ENCODE measurements around the gene DLK1.
A peak's percentile ranks its signal among the peaks of the same experiment; 100 is the strongest.

The DLK1 gene

DNA sequence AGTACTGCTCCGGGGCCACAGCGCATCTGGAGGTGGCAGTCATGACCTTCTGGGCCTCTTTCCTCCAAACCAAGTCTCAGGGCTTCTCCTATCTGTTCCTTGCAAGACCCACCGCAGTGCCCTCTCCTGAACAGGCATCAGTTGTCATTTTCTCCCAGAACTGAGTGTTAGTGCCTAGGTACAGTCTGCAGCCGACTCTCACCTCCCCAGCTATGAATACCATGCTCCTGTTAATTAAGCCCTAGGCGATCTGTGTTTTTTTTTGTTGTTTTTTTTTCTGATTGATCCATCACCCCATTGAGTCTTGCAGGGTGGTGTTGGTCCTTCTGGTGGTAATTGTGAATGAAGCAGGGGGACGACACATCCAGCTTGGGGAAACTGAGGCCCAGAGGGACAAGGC, 47.5 kb upstream of the DLK1 start:
- Histone ChIP-seq H3K36me3 (ENCODE audit: control insufficient read depth in 1 of 2, insufficient read depth in 2 of 2, low read depth in 1 of 2, low read length in 2 of 2) (no peaks in the 10 kb centered on the region), H3K23ac (ENCODE audit: low read length in 2 of 2) (no peak overlapping the region), H3K18ac (ENCODE audit: low read depth in 1 of 2, low read length in 2 of 2) (peak overlapping the region; percentile 94 to 99), H2AK5ac (ENCODE audit: low read length, severe bottlenecking) (peak overlapping the region; percentile 93), H2AFZ (ENCODE audit: low read depth, low read length) (no peak overlapping the region), H4K91ac (ENCODE audit: low read length) (peak overlapping the region; percentile 77), H3K14ac (ENCODE audit: low read length in 2 of 2) (peak overlapping the region in 1 of 2 experiments; percentile 30), H2BK120ac (ENCODE audit: low read depth, low read length) (peak overlapping the region; percentile 95), H3K27ac (ENCODE audit: low read length, poor library complexity, severe bottlenecking) (peak overlapping the region; percentile 86), H2BK15ac (ENCODE audit: low read depth, poor library complexity, severe bottlenecking) (no peak overlapping the region), H4K8ac (ENCODE audit: low read length) (peak overlapping the region; percentile 95), H3K9ac (ENCODE audit: low read length) (peak overlapping the region; percentile 35), H3K4ac (ENCODE audit: low read depth in 1 of 2, low read length in 2 of 2) (peak overlapping the region; percentile 79 to 88), H3K27me3 (ENCODE audit: control insufficient read depth in 1 of 2, insufficient read depth in 1 of 2, low read length in 2 of 2) (peaks cover 0 to 14% of the 10 kb centered on the region in 2 experiments), H3K4me3 (ENCODE audit: insufficient read depth in 1 of 2, low read depth in 1 of 2, low read length in 2 of 2) (no peak overlapping the region), H3K9me3 (ENCODE audit: control insufficient read depth, low read length) (no peaks in the 10 kb centered on the region), H3K79me1 (replicated peaks; ENCODE audit: low read length, poor library complexity, severe bottlenecking) (no peaks in the 10 kb centered on the region), H2BK5ac (ENCODE audit: low read depth, low read length, poor library complexity, severe bottlenecking) (peak overlapping the region; percentile 45), H2BK12ac (ENCODE audit: low read length in 2 of 2) (peak overlapping the region; percentile 90 to 92), H3K4me1 (ENCODE audit: control insufficient read depth, insufficient read depth, low read depth, low read length) (peaks cover 52% of the 10 kb centered on the region), H3K4me2 (ENCODE audit: low read length, poor library complexity, severe bottlenecking) (no peak overlapping the region)
- DNase-seq = no peak
- over 99% methylated on average over 5 of the region's 6 CpGs for WGBS

DNA sequence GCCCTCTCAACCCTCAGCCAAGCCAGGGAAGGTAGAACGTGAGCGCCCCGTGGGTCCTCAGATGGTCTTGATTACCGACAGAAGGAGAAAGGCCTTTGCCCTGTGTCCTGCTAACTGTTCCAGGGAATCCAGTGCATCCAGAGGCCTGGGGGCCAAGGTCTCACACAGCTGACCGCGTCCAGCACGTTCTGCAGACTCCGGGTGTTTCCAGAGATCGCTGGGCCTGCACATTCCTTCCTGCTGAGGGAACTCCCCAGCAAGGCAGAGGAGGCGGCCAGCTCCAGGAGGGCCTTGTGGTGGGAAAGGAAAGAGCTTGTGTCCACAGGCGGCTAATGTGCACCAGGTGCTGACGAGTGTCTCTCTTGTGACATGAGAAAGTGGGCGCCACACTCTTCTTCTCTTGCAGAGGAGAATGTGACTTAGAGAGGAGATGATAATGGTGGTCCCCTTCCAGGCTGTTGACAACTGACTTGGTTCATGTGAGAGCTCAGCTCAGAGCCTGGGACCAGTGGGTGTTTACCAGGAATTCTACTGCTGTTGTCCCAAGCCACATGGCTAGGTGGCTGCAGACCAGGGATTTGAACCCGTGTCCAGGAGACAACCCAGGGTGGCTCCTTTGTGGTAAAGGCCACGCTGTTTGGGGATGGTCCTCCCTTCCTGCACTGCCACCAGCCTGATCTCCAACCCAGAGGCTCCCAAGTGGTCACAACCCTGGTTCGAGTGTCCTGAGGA, 46.8 kb upstream of the DLK1 start:
- H3K9me3 ChIP-seq (ENCODE audit: control insufficient read depth, low read length) = no peaks in the 10 kb centered on the region
- peak overlapping the region; percentile 66 for H2BK15ac ChIP-seq (ENCODE audit: low read depth, poor library complexity, severe bottlenecking)
- H2AFZ ChIP-seq (ENCODE audit: low read depth, low read length) = no peak overlapping the region
- DNase-seq = peak; percentile 97
- peak overlapping the region in 1 of 2 experiments; percentile 10 for H3K23ac ChIP-seq (ENCODE audit: low read length in 2 of 2)
- peak overlapping the region; percentile 64 to 97 for H2BK12ac ChIP-seq (ENCODE audit: low read length in 2 of 2)
- peak overlapping the region; percentile 71 to 88 for H3K4ac ChIP-seq (ENCODE audit: low read depth in 1 of 2, low read length in 2 of 2)
- peak overlapping the region; percentile 90 for H3K27ac ChIP-seq (ENCODE audit: low read length, poor library complexity, severe bottlenecking)
- no peak overlapping the region for H3K4me2 ChIP-seq (ENCODE audit: low read length, poor library complexity, severe bottlenecking)
- WGBS = 53% methylated on average over 16 of the region's 16 CpGs
- peak overlapping the region; percentile 39 for H3K9ac ChIP-seq (ENCODE audit: low read length)
- H3K14ac ChIP-seq (ENCODE audit: low read length in 2 of 2) = peak overlapping the region in 1 of 2 experiments; percentile 59
- peaks cover 51% of the 10 kb centered on the region for H3K4me1 ChIP-seq (ENCODE audit: control insufficient read depth, insufficient read depth, low read depth, low read length)
- peak overlapping the region; percentile 91 to 94 for H3K18ac ChIP-seq (ENCODE audit: low read depth in 1 of 2, low read length in 2 of 2)
- H4K91ac ChIP-seq (ENCODE audit: low read length) = peak overlapping the region; percentile 98
- H4K8ac ChIP-seq (ENCODE audit: low read length) = peak overlapping the region; percentile 97
- peaks cover 0 to 9% of the 10 kb centered on the region in 2 experiments for H3K27me3 ChIP-seq (ENCODE audit: control insufficient read depth in 1 of 2, insufficient read depth in 1 of 2, low read length in 2 of 2)
- peak overlapping the region; percentile 60 for H2BK5ac ChIP-seq (ENCODE audit: low read depth, low read length, poor library complexity, severe bottlenecking)
- H2AK5ac ChIP-seq (ENCODE audit: low read length, severe bottlenecking) = peak overlapping the region; percentile 100
- peak overlapping the region; percentile 99 for H2BK120ac ChIP-seq (ENCODE audit: low read depth, low read length)
- H3K36me3 ChIP-seq (ENCODE audit: control insufficient read depth in 1 of 2, insufficient read depth in 2 of 2, low read depth in 1 of 2, low read length in 2 of 2) = no peaks in the 10 kb centered on the region
- H3K4me3 ChIP-seq (ENCODE audit: insufficient read depth in 1 of 2, low read depth in 1 of 2, low read length in 2 of 2) = no peak overlapping the region
- H3K79me1 ChIP-seq (replicated peaks; ENCODE audit: low read length, poor library complexity, severe bottlenecking) = no peaks in the 10 kb centered on the region

DNA sequence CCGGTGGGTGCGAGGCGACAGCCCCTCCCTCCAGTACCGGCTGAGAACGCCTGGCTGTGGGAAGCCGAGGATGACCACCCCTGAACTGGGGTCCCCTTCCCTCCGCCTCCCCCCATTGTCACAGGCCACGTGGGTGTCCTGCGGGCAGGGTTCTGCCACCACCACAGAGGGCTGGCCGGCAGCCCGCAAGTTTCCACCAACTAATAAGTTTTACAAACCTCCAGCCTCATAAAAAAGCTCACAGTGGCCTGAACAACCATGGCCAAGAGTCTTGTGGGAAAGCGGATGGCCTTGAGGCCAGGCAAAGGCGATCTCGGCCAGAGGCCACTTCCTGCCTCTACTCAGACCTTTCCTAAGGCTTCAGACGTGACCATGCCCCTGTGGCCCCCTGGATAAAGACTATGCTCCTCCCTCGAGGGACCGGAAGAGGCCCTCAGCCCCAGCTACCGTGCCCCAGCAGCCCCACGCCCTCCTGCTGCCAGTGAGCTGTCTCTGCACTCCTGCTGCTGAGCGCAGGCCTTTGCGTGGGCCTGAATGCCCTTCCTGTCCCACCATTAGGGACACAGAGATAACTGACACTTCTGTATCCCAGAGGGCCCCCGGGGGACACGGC, 46.1 kb upstream of the DLK1 start:
- peak overlapping the region; percentile 29 for H2AFZ ChIP-seq (ENCODE audit: low read depth, low read length)
- no peak overlapping the region for H3K23ac ChIP-seq (ENCODE audit: low read length in 2 of 2)
- peak overlapping the region; percentile 70 for H2BK15ac ChIP-seq (ENCODE audit: low read depth, poor library complexity, severe bottlenecking)
- peak overlapping the region; percentile 100 for H2AK5ac ChIP-seq (ENCODE audit: low read length, severe bottlenecking)
- H3K4me1 ChIP-seq (ENCODE audit: control insufficient read depth, insufficient read depth, low read depth, low read length) = peaks cover 46% of the 10 kb centered on the region
- H3K27me3 ChIP-seq (ENCODE audit: control insufficient read depth in 1 of 2, insufficient read depth in 1 of 2, low read length in 2 of 2) = peaks cover 0 to 4% of the 10 kb centered on the region in 2 experiments
- no peak overlapping the region for H3K4me3 ChIP-seq (ENCODE audit: insufficient read depth in 1 of 2, low read depth in 1 of 2, low read length in 2 of 2)
- peak overlapping the region in 1 of 2 experiments; percentile 68 for H3K14ac ChIP-seq (ENCODE audit: low read length in 2 of 2)
- peak; percentile 35 for DNase-seq
- H3K4me2 ChIP-seq (ENCODE audit: low read length, poor library complexity, severe bottlenecking) = no peak overlapping the region
- H2BK5ac ChIP-seq (ENCODE audit: low read depth, low read length, poor library complexity, severe bottlenecking) = peak overlapping the region; percentile 60
- H4K91ac ChIP-seq (ENCODE audit: low read length) = peak overlapping the region; percentile 98
- peak overlapping the region; percentile 91 to 94 for H3K18ac ChIP-seq (ENCODE audit: low read depth in 1 of 2, low read length in 2 of 2)
- H3K9ac ChIP-seq (ENCODE audit: low read length) = peak overlapping the region; percentile 39
- peak overlapping the region; percentile 97 for H4K8ac ChIP-seq (ENCODE audit: low read length)
- no peaks in the 10 kb centered on the region for H3K36me3 ChIP-seq (ENCODE audit: control insufficient read depth in 1 of 2, insufficient read depth in 2 of 2, low read depth in 1 of 2, low read length in 2 of 2)
- H3K27ac ChIP-seq (ENCODE audit: low read length, poor library complexity, severe bottlenecking) = peak overlapping the region; percentile 90
- H2BK12ac ChIP-seq (ENCODE audit: low read length in 2 of 2) = peak overlapping the region; percentile 64 to 97
- peak overlapping the region; percentile 99 for H2BK120ac ChIP-seq (ENCODE audit: low read depth, low read length)
- WGBS = 62% methylated on average over 23 of the region's 23 CpGs
- H3K4ac ChIP-seq (ENCODE audit: low read depth in 1 of 2, low read length in 2 of 2) = peak overlapping the region; percentile 27 to 71
- H3K9me3 ChIP-seq (ENCODE audit: control insufficient read depth, low read length) = no peaks in the 10 kb centered on the region
- no peaks in the 10 kb centered on the region for H3K79me1 ChIP-seq (replicated peaks; ENCODE audit: low read length, poor library complexity, severe bottlenecking)

DNA sequence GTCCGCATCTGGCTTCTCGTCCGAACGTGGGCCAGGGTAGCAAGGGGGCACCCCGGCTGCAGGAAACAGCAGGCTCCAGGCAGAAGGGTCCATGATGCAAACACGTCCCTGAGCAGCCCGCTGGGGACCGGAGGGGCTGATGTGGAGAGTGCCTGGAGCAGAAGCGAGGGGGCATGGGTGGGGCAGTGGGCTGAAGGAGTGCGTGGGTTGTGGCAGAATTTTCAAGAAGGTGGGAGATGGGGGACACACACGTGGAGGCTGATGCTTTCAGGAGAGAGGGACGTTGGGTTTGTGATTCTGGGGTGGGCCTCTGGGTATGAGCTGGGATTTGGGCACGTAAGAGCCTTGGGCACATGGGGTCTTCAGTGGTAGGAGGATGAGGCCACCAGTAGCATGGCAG, 45.6 kb upstream of the DLK1 start:
- Histone ChIP-seq H3K9ac (ENCODE audit: low read length) (no peak overlapping the region), H3K18ac (ENCODE audit: low read depth in 1 of 2, low read length in 2 of 2) (peak overlapping the region; percentile 91 to 94), H3K27ac (ENCODE audit: low read length, poor library complexity, severe bottlenecking) (no peak overlapping the region), H2BK12ac (ENCODE audit: low read length in 2 of 2) (peak overlapping the region; percentile 2 to 97), H3K36me3 (ENCODE audit: control insufficient read depth in 1 of 2, insufficient read depth in 2 of 2, low read depth in 1 of 2, low read length in 2 of 2) (no peaks in the 10 kb centered on the region), H3K4ac (ENCODE audit: low read depth in 1 of 2, low read length in 2 of 2) (peak overlapping the region in 1 of 2 experiments; percentile 27), H2BK120ac (ENCODE audit: low read depth, low read length) (peak overlapping the region; percentile 99), H2BK15ac (ENCODE audit: low read depth, poor library complexity, severe bottlenecking) (no peak overlapping the region), H3K9me3 (ENCODE audit: control insufficient read depth, low read length) (no peaks in the 10 kb centered on the region), H4K91ac (ENCODE audit: low read length) (peak overlapping the region; percentile 20), H3K14ac (ENCODE audit: low read length in 2 of 2) (peak overlapping the region in 1 of 2 experiments; percentile 68), H2BK5ac (ENCODE audit: low read depth, low read length, poor library complexity, severe bottlenecking) (no peak overlapping the region), H3K79me1 (replicated peaks; ENCODE audit: low read length, poor library complexity, severe bottlenecking) (no peaks in the 10 kb centered on the region), H2AK5ac (ENCODE audit: low read length, severe bottlenecking) (peak overlapping the region; percentile 100), H4K8ac (ENCODE audit: low read length) (peak overlapping the region; percentile 97), H3K4me2 (ENCODE audit: low read length, poor library complexity, severe bottlenecking) (no peak overlapping the region), H3K27me3 (ENCODE audit: control insufficient read depth in 1 of 2, insufficient read depth in 1 of 2, low read length in 2 of 2) (peaks cover 0 to 4% of the 10 kb centered on the region in 2 experiments), H3K4me3 (ENCODE audit: insufficient read depth in 1 of 2, low read depth in 1 of 2, low read length in 2 of 2) (no peak overlapping the region), H3K23ac (ENCODE audit: low read length in 2 of 2) (no peak overlapping the region), H3K4me1 (ENCODE audit: control insufficient read depth, insufficient read depth, low read depth, low read length) (peaks cover 43% of the 10 kb centered on the region), H2AFZ (ENCODE audit: low read depth, low read length) (peak overlapping the region; percentile 29)
- 93% methylated on average over 13 of the region's 13 CpGs for WGBS
- DNase-seq = no peak

Data from mesenchymal stem cell (in vitro differentiated cells and primary cell).